DLD1 (cell line): Measurements from ENCODE around the gene ZMPSTE24.
"Not testable (repeated sequence)": the region's sequence is repeated elsewhere in the genome, so short reads cannot be mapped to it uniquely, and the experiment has no call there.

ENCODE experiments used
- in situ Hi-C: cut with HindIII; loops from 2 replicates; pipeline ENCODE4 v1.10.0; 2017; ENCODE audit warnings: low sequenced_read_pairs

ZMPSTE24 gene

DNA sequence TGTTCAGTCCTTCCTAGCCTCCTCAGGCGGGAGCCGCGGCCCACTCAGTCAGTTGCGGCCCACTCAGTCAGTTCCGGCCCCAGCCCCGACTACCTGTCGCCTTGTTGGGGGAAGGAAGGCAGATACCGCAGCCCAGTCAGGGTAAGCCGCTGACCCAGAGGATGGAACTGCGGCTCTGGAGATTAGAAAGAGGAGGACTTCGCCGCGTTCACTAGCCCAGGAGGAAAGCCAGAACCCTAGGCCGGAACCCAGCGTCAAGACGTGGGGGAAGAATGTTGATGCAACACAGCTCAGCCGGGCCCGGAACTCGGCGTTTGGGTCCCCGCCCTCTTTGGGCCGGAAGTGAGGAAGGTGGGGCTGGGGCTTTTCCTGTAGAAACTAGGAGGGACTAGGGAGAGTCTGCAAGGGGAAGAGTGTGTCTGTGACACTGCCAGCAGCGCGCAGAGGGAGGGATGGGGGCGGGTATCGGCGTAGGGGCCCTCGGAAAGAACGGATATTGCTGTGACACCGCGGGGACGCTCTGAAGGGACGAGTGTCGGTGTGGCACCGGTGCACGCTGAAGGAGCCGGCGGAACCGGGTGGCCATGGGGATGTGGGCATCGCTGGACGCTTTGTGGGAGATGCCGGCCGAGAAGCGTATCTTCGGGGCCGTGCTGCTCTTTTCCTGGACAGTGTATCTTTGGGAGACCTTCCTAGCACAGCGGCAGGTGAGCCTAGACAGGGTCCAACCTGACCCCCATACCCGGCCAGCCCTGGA lies at the start of gene ZMPSTE24:
TSS of gene ZMPSTE24 (plus strand) at position 549 of the 757 bp plus-strand sequence. CDS start at position 585, 36 bp downstream.
- in situ Hi-C loops = no loop called here

DNA sequence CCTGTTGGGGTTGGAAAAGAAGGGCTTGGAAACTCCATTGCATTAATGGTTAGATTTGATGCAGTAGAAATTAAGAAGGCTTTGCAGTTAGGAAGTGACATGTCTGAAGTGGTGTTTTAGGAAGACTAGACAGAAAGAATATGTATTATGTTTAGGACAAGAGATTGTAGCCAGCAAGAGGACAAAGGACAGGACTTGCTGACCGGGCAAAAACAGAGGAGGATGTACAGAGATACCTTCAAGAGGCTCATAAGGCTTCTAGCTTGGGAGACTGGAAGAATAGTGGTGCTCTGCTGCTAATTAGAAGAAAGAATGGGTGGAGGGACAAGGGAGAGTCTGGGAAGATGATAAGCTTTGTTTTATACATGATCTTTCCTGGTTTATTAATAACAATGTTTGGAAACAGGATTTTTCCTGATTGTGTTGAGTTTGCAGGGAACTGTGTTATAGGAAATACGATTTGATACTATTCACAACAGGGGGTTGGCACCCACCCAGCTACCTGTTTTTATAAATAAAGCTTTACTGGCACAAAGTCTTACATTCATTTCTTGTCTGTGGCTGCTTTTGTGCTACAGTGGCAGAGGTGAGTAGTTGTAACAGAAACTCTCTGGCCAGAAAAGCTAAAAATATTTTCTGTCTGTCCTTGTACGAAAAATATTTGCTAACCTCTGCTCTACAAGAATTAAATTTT lies 47.4 kb upstream of the ZMPSTE24 start:
- in situ Hi-C loops = no loop called here

DNA sequence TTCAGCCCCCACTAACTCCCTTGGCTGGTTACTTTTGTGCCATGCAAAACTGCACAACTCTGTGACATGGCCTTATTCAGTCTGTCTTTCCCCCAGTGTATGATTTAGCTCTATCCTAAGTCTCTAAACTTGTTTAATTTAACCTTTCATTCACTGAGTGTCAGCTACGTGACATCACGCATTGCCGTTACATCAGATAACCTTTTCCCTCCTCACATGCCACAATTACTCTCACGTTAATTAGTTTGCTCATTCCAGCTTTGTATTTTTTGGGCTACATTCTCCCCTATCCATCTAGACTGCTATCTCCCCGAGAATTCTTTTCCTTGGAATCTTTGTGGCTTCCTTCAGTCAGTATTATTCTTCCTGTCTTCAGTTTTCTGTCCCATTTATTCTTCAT lies 39.7 kb upstream of the ZMPSTE24 start:
- in situ Hi-C loops = no loop called here

DNA sequence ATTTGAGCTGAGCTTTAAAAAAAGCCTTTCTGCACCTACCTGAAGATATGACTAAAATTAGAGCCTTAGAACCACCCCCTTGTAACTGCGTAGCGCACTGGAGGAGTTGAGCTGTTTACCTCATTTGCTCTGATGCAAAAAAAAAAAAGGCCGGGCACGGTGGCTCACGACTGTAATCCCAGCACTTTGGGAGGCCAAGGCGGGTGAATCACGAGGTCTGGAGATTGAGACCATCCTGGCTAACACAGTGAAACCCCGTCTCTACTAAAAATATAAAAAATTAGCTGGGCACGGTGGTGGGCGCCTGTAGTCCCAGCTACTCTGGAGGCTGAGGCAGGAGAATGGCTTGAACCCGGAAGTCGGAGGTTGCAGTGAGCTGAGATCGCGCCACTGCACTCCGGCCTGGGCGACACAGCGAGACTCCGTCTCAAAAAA lies 36.5 kb upstream of the ZMPSTE24 start:
- in situ Hi-C loops = not testable (repeated sequence)

DNA sequence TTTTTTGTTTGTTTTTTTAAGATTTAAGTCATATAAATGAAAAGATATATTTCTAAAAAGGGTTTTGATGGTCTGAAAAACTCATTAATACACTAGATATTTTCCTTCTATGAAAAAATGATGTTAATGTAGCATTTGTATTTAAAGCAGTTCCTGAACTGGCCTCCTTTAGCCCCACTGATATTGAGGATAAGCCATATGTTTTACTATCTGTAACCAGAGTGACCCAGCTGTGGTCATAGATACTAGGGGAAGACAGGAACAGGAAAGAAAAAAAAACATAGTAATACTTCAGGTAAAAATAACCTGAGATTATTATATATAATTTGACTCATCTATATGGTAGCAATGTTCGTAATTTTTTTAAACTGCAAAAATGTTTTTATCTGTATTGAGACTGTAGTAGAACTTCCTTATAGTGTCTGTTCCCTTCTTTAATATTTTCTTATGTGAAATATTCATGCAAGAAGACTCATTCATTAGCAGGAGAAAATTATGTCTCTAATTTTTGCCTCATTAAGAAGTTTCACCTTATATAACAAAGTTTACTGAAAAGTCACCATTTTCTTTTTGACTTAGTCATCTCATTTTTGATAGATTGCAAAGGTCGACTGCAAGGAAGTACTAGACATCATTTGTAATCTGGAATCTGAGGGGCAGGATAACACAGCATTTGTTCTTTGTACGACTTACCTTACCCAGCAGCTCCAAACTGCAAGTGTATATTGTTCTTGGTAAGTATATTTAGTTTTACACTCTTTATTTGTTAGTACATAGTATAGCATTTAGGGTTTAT lies 35.9 kb upstream of the ZMPSTE24 start:
- in situ Hi-C loops = no loop called here

DNA sequence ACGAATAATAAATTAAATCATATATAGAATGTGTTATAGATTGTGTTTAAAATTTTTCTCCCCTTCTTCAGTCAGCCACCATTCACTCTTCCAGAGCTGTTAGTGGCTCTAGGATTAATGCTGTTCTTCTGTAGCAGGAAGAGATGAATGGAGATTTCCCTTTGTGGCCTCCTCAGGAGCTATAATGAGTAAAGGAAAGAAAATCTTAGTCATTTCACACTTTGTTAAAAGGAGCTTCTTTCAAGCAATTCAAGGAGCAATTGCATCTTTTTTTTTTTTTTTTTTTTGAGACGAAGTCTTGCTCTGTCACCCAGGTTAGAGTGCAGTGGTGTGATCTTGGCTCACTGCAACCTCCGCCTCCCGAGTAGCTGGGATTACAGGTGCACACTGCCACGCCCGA lies 34.0 kb upstream of the ZMPSTE24 start:
- in situ Hi-C loops = no loop called here

DNA sequence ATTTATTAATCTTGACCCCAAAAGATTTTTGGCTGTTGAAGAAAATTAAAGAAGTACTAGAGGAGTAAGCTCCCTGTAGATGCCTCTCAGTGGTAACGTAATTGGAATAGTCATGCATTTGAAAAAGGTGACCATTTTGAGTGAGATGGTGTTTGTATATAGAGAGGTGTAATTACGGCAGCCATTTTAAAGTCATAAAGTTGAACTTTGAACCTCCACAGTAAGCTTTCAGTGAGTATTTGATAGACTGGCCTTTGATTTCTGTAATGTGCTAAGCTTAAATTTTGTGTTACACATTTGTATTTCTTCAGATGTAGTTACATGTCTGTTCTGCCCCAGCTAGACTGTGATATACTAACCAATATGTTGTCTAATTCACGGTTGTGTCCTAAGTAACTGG lies 31.8 kb upstream of the ZMPSTE24 start:
- in situ Hi-C loops = no loop called here

DNA sequence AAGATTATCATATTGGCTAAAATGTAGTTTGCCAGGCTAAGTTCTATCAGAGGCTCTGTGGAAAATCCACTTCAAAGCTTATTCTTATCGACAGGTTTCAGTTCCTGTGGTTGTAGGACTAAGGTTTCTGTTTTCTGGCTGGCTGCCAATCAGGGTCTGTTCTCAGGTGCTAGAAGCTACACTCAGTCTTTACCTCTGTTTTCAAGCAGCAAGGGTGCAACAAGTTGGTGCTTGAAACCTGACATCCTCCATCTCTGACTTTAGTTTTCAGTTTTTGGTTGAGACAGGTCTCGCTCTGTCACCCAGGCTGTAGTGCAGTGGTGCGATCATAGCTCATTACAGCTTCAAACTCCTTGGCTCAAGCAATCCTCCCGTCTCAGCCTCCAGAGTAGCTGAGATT lies 25.6 kb upstream of the ZMPSTE24 start:
- in situ Hi-C loops = no loop called here

DNA sequence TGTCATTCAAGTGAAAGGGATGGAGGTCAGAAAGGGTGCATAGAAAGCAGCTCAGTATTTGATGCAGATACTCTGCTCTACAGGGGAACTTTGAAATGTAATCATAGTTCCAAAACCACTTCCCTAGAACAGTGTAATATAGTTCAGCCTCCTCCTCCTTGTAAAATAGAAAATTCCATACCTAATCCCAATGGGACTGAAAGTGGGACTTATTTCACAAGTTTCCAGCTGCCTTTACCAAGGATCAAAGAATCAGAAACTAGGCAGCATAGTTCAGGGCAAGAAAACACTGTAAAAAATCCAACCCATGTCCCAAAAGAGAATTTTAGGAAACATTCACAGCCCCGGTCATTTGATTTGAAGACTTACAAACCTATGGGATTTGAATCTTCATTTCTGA lies 18.4 kb upstream of the ZMPSTE24 start:
- in situ Hi-C loops = no loop called here

DNA sequence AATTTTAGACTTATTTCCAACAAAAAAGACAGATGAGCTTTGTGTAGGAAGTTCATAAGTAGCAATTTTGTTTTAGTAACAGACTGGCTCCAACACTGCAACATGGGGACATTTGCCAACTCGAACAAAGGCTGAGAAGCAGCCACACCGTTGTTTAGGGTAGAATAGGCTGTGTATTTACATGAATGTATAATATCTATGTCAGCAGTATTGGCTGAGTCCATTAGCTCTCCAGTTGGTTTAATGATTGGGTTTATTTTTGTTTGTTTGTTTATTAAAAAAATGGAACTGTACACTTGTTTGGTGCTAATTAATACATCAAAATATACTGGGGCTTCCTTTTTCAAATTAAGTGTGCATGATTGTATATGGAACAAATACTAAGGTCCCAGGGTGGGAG lies 17.6 kb upstream of the ZMPSTE24 start:
- in situ Hi-C loops = no loop called here

DNA sequence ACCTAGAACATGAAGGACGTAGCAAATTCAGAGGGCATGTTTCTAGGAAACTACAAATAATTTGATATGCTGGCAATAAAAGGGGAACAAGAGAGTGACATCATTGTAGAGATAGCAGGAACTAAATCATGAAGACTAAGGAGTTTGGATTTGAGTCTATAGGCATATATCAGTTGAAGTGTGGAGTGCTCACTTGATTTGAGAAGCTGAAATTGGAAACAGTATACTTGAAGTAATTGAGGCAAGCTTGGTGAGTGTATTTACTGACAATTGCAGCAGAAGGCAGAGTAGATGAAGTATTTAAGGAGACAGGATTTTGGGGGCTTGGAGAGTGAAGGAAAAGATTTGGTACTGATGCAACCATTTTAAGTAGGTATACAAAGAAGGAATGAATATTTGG lies 16.7 kb upstream of the ZMPSTE24 start:
- in situ Hi-C loops = no loop called here

DNA sequence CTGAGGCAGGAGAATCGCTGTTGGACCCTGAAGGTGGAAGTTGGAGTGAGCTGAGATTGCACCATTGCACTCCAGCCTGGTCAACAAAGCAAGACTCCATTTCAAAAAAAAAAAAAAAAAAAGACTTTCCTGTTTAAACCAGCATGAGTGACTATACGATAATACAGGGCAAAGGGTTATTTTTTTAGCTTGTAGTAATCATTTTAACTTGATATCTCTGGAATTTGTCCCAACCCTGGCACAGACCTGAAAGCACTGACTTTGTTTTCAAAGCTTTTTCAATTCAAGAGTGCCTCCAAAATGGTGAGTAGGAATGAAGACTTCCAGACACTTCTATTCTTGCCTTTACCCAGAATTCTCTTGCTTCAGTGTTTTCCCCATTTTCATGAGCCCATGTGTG lies 14.7 kb upstream of the ZMPSTE24 start:
- in situ Hi-C loops = no loop called here

DNA sequence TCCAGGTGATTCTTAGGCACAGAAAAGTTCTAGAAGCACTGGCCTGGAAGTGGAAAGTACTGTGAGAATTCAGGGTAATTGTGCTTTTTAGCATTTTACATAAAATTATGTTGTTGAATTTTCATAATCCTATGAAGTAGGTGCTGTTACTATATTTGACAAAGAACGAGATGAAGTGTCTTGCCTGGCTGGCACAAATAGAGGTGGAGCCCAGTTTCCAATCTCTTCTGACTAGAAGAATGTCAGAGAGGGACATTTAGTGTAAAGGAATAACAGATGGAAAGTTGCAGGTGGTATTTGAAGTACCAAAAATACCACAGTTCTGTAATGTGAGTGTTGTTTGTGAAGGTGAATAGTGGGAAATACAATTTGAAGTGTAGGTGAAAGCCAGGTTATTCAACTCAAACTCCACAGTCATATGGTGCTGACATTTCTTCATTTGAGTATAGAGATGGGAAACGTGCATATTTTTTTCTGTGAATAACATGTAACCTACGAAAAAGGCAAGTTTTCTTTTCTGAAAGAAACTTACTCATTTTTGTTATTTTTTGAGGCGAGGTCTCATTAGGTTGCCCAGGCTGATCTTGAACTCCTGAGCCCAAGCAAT lies 13.8 kb upstream of the ZMPSTE24 start:
- in situ Hi-C loops = no loop called here

DNA sequence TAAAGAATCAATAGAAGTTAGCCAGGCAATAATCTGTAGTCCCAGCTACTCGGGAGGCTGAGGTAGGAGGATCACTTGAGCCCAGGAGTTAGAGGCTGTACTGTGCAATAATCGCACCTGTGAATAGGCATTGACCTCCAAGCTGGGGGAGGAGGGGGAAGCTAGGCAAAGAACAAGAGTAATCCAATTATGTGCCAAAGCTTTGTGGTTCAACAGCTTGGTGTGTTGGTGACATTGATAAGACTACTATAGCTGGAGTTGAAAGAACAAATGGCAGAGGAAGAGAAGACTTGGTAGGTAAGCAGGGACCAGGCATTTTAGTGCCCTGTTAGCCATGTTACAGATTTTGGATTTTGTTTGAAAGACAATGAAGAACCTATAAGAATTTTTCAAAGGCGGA lies 12.3 kb upstream of the ZMPSTE24 start:
- in situ Hi-C loops = no loop called here

DNA sequence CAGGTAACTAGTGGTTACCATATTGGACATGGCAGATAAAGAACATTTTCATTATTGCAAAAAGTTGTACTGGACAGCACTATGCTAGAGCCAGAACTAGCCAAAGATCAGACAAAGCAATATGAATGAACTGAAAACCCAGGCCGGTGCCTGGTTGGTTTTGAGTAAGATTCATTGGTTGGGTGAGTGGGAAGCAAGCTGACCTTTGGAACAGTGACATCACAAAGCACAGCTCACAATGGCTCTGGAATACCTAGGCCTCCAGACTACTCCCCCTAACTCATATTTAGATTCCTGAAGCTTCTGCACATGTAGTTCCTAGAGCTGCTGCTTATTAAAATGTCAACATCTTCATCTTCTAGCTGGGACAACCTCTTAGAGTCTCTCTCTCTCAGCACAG lies 10.4 kb upstream of the ZMPSTE24 start, which contains the start of gene TMCO2:
TSS of gene TMCO2 (plus strand) at position 283 of the 400 bp plus-strand sequence. CDS start at position 340, 57 bp downstream.
- in situ Hi-C loops = no loop called here

DNA sequence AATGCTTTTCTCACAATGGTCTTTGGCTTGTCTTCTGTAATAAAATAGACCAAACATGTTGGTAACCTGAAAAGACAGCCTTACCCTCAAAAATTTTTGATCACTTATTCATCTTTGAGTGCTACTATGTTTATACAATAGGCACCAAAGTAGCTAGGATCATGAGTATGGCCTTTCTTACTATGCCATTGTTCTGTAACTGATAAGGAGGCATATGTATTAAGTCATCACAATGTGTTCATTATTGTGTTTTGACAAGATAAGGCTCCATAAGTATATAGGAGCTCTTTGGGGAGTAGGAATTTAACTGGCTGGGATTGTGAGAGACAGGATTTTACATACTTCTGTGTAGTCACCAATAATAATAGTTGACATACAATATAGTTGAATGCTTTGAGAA lies 9.6 kb upstream of the ZMPSTE24 start:
- in situ Hi-C loops = no loop called here

DNA sequence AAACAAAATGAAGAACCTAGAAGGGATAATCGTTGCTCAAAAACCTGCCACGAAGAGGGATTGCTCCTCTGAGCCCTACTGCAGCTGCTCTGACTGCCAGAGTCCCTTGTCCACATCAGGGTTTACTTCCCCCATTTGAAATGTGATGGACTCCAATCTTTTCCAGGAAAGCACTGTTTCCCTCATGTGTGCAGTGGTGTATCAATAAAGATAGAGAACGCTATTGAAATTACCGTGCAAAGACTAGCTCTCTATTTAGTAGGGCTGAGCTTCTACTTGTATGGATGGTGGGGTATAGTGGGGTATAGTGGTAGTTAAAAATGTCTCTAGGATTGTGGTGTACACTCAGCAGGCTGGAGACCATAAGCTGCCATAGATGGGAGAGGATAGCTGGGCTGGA lies 6.6 kb upstream of the ZMPSTE24 start:
- in situ Hi-C loops = no loop called here

DNA sequence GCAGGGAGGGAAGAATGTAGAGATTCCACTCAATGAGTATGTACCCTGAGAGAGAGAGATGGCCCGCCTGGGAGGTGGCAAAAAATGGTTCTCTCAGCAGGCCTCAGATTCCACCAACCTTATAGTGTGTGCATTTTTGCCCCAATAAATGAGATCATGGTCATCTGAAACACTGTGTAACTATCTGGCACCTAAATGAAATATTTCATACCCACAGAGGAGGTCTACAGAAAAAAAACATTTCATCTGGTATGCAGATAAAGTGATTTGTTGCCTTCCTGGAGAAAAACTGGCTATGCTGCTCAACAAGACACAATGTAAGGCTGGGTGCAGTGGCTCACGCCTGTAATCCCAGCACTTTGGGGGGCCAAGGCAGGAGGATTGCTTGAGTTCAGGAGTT lies 5.4 kb upstream of the ZMPSTE24 start:
- in situ Hi-C loops = no loop called here

DNA sequence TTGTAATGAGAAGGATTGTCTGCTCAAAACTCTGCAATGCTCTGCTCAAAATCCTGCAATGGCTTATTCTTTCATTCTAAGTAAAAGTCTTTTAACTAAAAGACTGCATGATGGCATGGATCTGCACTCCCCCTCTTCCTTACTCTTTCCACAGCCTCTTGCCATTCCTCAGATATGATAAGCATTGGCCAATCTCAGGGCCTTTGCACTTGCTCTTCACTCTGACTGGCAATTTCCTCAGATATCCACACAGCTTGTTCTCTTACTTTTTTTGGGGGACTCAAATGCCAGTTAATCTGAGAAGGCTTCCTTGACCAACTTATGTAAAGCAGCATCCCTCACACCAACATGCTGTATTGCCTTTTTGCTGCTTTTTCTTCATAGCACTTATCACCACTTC lies 2.8 kb upstream of the ZMPSTE24 start:
- in situ Hi-C loops = no loop called here

DNA sequence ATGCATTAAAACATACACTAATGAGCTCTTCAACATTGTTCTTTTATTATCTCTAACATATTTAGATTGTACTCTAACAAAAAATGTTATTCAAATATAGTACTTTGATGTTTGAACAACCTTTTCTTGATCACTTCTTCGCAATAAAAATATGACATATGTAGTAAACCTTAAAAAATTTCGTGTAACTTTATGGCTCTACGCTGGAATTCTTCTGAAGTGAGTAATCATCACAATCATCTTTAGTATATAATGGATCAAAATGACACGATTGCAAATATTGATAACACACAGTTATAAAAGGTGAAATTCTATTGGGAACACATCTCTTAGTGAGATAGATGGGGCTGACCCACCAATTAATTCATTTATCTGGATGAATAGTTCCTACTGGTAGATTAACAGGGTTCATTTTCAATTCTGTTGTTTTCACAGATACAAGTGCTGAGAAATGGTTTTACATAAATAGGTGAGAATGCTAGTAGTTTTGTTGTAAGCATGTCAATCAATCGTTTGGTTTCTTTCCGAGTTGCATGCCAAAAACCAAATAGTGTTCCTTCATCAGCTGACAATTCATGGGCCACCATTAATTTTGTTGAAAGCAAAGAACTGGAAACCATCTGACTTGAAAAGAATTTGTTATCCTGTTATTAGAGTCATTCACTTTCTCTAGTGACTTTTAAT lies 1.5 kb upstream of the ZMPSTE24 start:
- in situ Hi-C loops = no loop called here

DNA sequence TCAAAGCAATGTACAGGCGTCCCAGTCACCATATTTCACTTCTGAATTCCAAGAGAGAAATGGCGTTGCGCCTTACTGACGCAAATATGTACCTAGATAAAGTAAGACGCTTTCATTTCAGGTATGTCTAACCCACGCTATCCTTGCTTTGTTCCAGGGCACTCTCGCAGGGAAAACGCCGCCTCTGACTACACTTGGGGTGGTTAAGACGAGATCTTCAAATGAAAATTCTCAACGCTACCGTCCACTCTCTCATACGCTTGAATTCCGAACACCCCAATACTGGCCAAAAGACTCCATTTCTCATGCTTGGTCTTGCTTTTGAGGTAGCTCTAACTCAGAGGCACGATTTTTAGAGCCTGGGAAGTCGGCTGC lies 736 bp upstream of the ZMPSTE24 start:
- in situ Hi-C loops = no loop called here
